HepG2 (cell line): ENCODE measurements around the gene NAPB. TPM values are rescaled to one million over a fixed set of nuclear protein-coding genes. Genes with fewer than 3 reads are reported as not detected.

Source experiments
- ATAC-seq: fragments of 200-7000 bp; cut with Tn5 transposase; 3 replicates; pipeline ENCODE4 v1.9.1; 2020; ENCODE audit warnings: mild to moderate bottlenecking, moderate library complexity
- BruUV-seq: library from RNA; stranded (reverse); fragments of 400-500 nt; replicated peaks from 2 replicates; lab custom pipeline; 2021; lab: Mats Ljungman, UMichigan
- CTCF ChIA-PET: fragments of 300-600 bp; formaldehyde crosslinking; extraction: SDS; loops from one replicate; lab custom pipeline; 2021; ENCODE audit warnings: low total read pairs, inconsistent platforms, low intra/inter-chr PET ratio; lab: Yijun Ruan, JAX
- POLR2A ChIA-PET: fragments of 350-600 bp; sonication (Branson Sonifier 250); formaldehyde crosslinking; loops from one replicate; lab custom pipeline; 2020; ENCODE audit warnings: antibody characterized with exemption, inconsistent platforms; lab: Yijun Ruan, JAX
- DNase-seq: peaks from one replicate; pipeline ENCODE4 v3.0.0-alpha.2; 2015; ENCODE audit warnings: low spot score
- FAIRE-seq: peaks from 3 replicates; lab custom pipeline; 2011; peaks lifted over from hg19 to GRCh38; lab: Jason Lieb, UNC
- H2AFZ ChIP-seq: one replicate; pipeline ENCODE4 v1.6.1; 2011; ENCODE audit warnings: low read length, inconsistent platforms
- H3K27ac ChIP-seq: fragments of 300-600 bp; 3 replicates; pipeline ENCODE4 v1.8.0; 2011; ENCODE audit warnings: mixed run types, mild to moderate bottlenecking, mixed read lengths, low read length, inconsistent platforms; ENCODE audit not compliant: insufficient read depth; ENCODE audit errors: extremely low read length
- H3K27me3 ChIP-seq, 2 experiments: fragments of 200-600 bp in 1 of 2; 2 replicates in 1 of 2; 3 replicates in 1 of 2; pipeline versions ENCODE4 v1.6.0 to v1.8.0; 2011; ENCODE audit warnings: low read length in 2 of 2, mild to moderate bottlenecking in 2 of 2, moderate library complexity in 2 of 2, inconsistent platforms in 1 of 2; ENCODE audit not compliant: insufficient read depth in 2 of 2, control insufficient read depth in 1 of 2
- H3K36me3 ChIP-seq, 2 experiments: fragments of 200-600 bp in 1 of 2; replicated peaks in 1 of 2; 2 replicates in 1 of 2; 3 replicates in 1 of 2; pipeline versions ENCODE4 v1.5.1 to v1.8.0; 2011; ENCODE audit warnings: low read length in 2 of 2, inconsistent platforms in 1 of 2; ENCODE audit not compliant: insufficient read depth in 2 of 2, control insufficient read depth in 1 of 2
- H3K4me1 ChIP-seq: 2 replicates; pipeline ENCODE4 v1.5.1; 2012; ENCODE audit warnings: low read length, inconsistent platforms; ENCODE audit not compliant: insufficient read depth
- H3K4me2 ChIP-seq: 2 replicates; pipeline ENCODE4 v1.6.0; 2011; ENCODE audit warnings: low read depth, low read length, inconsistent platforms
- H3K4me3 ChIP-seq, 3 experiments: fragments of 200-600 bp in 1 of 3; sonication (generic), shearing (Covaris generic) in 1 of 3; replicated peaks in 1 of 3; 2 replicates each; pipeline ENCODE4 v1.5.1; 2011 to 2016; ENCODE audit warnings: low read length in 3 of 3, inconsistent platforms in 2 of 3, low read depth in 2 of 3, mild to moderate bottlenecking in 2 of 3, control low read depth in 1 of 3, mixed read lengths in 1 of 3; ENCODE audit not compliant: insufficient read depth in 1 of 3
- H3K79me2 ChIP-seq: one replicate; pipeline ENCODE4 v1.6.1; 2011; ENCODE audit warnings: low read length, inconsistent platforms; ENCODE audit not compliant: insufficient read depth
- H3K9ac ChIP-seq: 2 replicates; pipeline ENCODE4 v1.6.0; 2011; ENCODE audit warnings: mild to moderate bottlenecking, low read depth, low read length, inconsistent platforms; ENCODE audit not compliant: insufficient read depth
- H3K9me3 ChIP-seq: 2 replicates; pipeline ENCODE4 v1.5.1; 2012; ENCODE audit warnings: mild to moderate bottlenecking, low read length
- H4K20me1 ChIP-seq: 2 replicates; pipeline ENCODE4 v1.6.0; 2011; ENCODE audit warnings: inconsistent platforms, mild to moderate bottlenecking, low read length, moderate library complexity; ENCODE audit not compliant: insufficient read depth
- CCDC6 ChIP-seq: sonication (generic); formaldehyde crosslinking; IDR thresholded peaks from 2 replicates; pipeline ENCODE4 v1.8.1; 2022; ENCODE audit warnings: mild to moderate bottlenecking, missing genetic modification reagents, moderate library complexity
- ELF4 ChIP-seq: sonication (generic); formaldehyde crosslinking; IDR thresholded peaks from 2 replicates; pipeline ENCODE4 v1.5.0; 2020; ENCODE audit warnings: missing genetic modification reagents, mild to moderate bottlenecking, moderate library complexity, borderline replicate concordance
- JDP2 ChIP-seq: sonication (generic); formaldehyde crosslinking; IDR thresholded peaks from 2 replicates; pipeline ENCODE4 v1.8.1; 2022; ENCODE audit warnings: missing genetic modification reagents, borderline replicate concordance
- MAFK ChIP-seq, 2 experiments: IDR thresholded peaks in 1 of 2; conservative IDR thresholded peaks in 1 of 2; 2 replicates each; pipeline ENCODE4 v1.6.1; 2011; ENCODE audit warnings: improper control_type of control experiment in 2 of 2, low read length in 2 of 2
- MED8 ChIP-seq: sonication (generic); formaldehyde crosslinking; IDR thresholded peaks from 2 replicates; pipeline ENCODE4 v1.8.1; 2023; ENCODE audit warnings: mild to moderate bottlenecking, missing genetic modification reagents; ENCODE audit not compliant: insufficient replicate concordance
- NR1H2 ChIP-seq: sonication (generic); formaldehyde crosslinking; IDR thresholded peaks from 2 replicates; pipeline ENCODE4 v1.8.1; 2022; ENCODE audit warnings: low read depth, missing genetic modification reagents, borderline replicate concordance
- NR2C2 ChIP-seq: sonication (generic); formaldehyde crosslinking; IDR thresholded peaks from 2 replicates; pipeline ENCODE4 v1.4.0; 2020; ENCODE audit warnings: missing genetic modification reagents, mild to moderate bottlenecking, moderate library complexity, borderline replicate concordance
- NR2F1 ChIP-seq, 2 experiments: fragments of 450-650 bp in 1 of 2; formaldehyde crosslinking in 1 of 2; IDR thresholded peaks; 2 replicates each; pipeline versions ENCODE4 v1.5.0 to v1.6.1; 2016 to 2020; ENCODE audit warnings: mild to moderate bottlenecking in 1 of 2, missing compliant biosample characterization in 1 of 2, missing genetic modification reagents in 1 of 2, moderate library complexity in 1 of 2
- NR2F6 ChIP-seq, 2 experiments: IDR thresholded peaks; 2 replicates each; pipeline ENCODE4 v1.6.1; 2016; ENCODE audit warnings: antibody characterized with exemption in 1 of 2, mild to moderate bottlenecking in 1 of 2
- RARA ChIP-seq: IDR thresholded peaks from 2 replicates; pipeline ENCODE4 v1.6.1; 2016; ENCODE audit warnings: missing genetic modification reagents, missing compliant biosample characterization
- RXRB ChIP-seq: IDR thresholded peaks from 2 replicates; pipeline ENCODE4 v1.6.1; 2016; ENCODE audit warnings: borderline replicate concordance, missing genetic modification reagents, missing compliant biosample characterization
- SMARCC2 ChIP-seq: fragments of 450-650 bp; IDR thresholded peaks from 2 replicates; pipeline ENCODE4 v1.6.1; 2017; ENCODE audit warnings: antibody characterized with exemption, mild to moderate bottlenecking
- TARDBP ChIP-seq: sonication (generic); formaldehyde crosslinking; IDR thresholded peaks from 2 replicates; pipeline ENCODE4 v1.8.0; 2022; ENCODE audit warnings: mild to moderate bottlenecking, missing genetic modification reagents
- ZNF570 ChIP-seq: sonication (generic); formaldehyde crosslinking; IDR thresholded peaks from 2 replicates; pipeline ENCODE4 v1.4.0; 2020; ENCODE audit warnings: mild to moderate bottlenecking, missing genetic modification reagents, borderline replicate concordance
- WGBS: methylation state at CpG from one replicate; pipeline ENCODE4 v1.1.6; 2017; ENCODE audit warnings: low lambda C conversion rate; 5-methylcytosine and 5-hydroxymethylcytosine counted together
- in situ Hi-C: cut with HindIII; loops from 2 replicates; pipeline ENCODE4 v1.10.0; 2017; ENCODE audit warnings: low pct_unique_long_range_greater_than_20kb; ENCODE audit not compliant: extremely low pct_ligation_motif_present
- intact Hi-C: fragments of 100-400 bp; cut with micrococcal nuclease; formaldehyde crosslinking; loops from one replicate; pipeline ENCODE4 v1.10.0; 2022; ENCODE audit not compliant: unreplicated experiment
- polyA plus RNA-seq, 8 experiments: library from polyadenylated mRNA; depleted of rRNA in 3 of 8; stranded (reverse) in 7 of 8; unstranded in 1 of 8; fragments of >200 nt; fragmentation: Illumina TruSeq in 4 of 8; extraction: Trizol in 4 of 8; gene quantifications; 2 replicates each; pipeline versions ENCODE4 v1.2.1 to v1.2.3, GENCODE V29; 2011 to 2016; ENCODE audit warnings: low read depth in 4 of 8, missing spikeins in 1 of 8, mixed read lengths in 1 of 8; ENCODE audit not compliant: insufficient read depth in 1 of 8
- total RNA-seq, 5 experiments: library from RNA; depleted of rRNA; stranded (reverse); fragments of >200 nt; fragmentation: Illumina TruSeq; extraction: Trizol; gene quantifications; 2 replicates each; pipeline ENCODE4 v1.2.3, GENCODE V29; 2016; ENCODE audit warnings: low read depth in 1 of 5
- TF ChIP-seq, protein P1 (sequence below): sonication (generic); formaldehyde crosslinking; IDR thresholded peaks from 2 replicates; pipeline ENCODE4 v1.4.0; 2020; ENCODE audit warnings: missing genetic modification reagents, borderline replicate concordance
- TF ChIP-seq, protein P2 (sequence below): IDR thresholded peaks from 2 replicates; pipeline ENCODE4 v1.6.1; 2016; ENCODE audit warnings: missing compliant biosample characterization, missing genetic modification reagents, borderline replicate concordance

NAPB gene
- total and polyA plus RNA-seq, 2 of the 13 experiments (the other 11 are each of a cell fraction or from before 2014, with no cell fraction given): 15.2 to 16.1 TPM

DNA sequence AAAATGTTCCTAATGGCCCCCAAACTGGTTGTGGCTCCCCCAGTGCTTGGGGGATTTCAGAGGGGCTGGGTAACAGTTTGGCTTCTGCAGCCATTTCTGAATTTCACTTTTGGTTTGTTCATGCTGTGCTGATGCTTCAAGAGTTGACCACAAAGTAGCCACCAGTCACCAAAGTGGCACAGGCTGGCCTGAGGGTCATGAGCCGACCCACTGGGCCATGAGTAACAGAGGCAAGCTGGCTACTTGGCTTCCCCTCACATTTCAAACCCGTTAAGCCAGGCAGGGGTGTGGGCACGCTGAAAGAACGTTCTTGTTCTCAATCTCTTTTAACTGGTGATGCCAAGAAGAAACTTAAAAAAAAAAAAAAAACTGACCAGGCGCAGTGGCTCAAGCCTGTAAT, 85.8 kb downstream of the NAPB start:
- Histone ChIP-seq H4K20me1 (no peaks in the 10 kb centered on the region), H3K4me1 (peaks cover 17% of the 10 kb centered on the region), H3K36me3 (no peaks in the 10 kb centered on the region)
- FAIRE-seq (no peak), ATAC-seq (no peak)
- no TSS peak for BruUV-seq
- intact Hi-C loops: no loop called here
- TF ChIP-seq MED8 (CRISPR knock-in tag) (peak; percentile 10), TARDBP (CRISPR knock-in tag) (no peak), ELF4 (CRISPR knock-in tag) (no peak)
- TF ChIP-seq, all 625 proteins: peak for 1
- Histone ChIP-seq H3K4me3 (no peak overlapping the region), H3K27me3 (no peaks in the 10 kb centered on the region), H3K27ac (no peak overlapping the region), H3K9me3 (no peaks in the 10 kb centered on the region), H3K4me2 (no peak overlapping the region), H3K79me2 (no peaks in the 10 kb centered on the region), H3K9ac (no peak overlapping the region), H2AFZ (no peak overlapping the region)
- POLR2A ChIA-PET: interaction anchor here (0.9 to 1.5 kb wide), 2 partner anchors 14 to 66 kb away, joined by 3 read pairs; no protein-coding TSS in a partner anchor
- DNase-seq: no peak
- in situ Hi-C loops: no loop called here
- 64% methylated on average over 5 of the region's 5 CpGs for WGBS
- CTCF ChIA-PET: no interaction called here

DNA sequence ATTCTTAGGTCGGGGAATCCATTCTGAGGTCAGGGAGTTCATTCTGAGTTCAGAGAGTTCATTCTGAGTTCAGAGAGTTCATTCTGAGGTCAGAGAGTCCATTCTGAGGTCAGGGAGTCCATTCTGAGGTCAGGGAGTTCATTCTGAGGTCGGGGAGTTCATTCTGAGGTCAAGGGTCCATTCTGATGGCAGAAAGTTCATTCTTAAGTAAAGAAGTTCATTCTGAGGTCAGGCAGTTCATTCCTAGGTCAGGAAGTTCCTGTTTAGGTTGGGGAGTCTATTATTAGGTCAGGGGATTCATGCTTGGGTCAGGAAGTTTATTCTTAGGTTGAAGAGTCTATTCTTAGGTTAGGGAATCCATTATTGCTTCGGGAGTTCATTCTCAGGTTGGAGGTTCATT, 87.2 kb downstream of the NAPB start:
- ChIA-PET CTCF (no interaction called here), POLR2A (no interaction called here)
- H3K27ac ChIP-seq: no peak overlapping the region
- no peak for ATAC-seq
- no peak overlapping the region for H3K4me3 ChIP-seq
- no peak overlapping the region for H3K9ac ChIP-seq
- no peaks in the 10 kb centered on the region for H3K27me3 ChIP-seq
- H3K4me2 ChIP-seq: no peak overlapping the region
- H3K36me3 ChIP-seq: no peaks in the 10 kb centered on the region
- H2AFZ ChIP-seq: no peak overlapping the region
- in situ Hi-C loops: no loop called here
- no peaks in the 10 kb centered on the region for H3K79me2 ChIP-seq
- H4K20me1 ChIP-seq: no peaks in the 10 kb centered on the region
- H3K9me3 ChIP-seq: no peaks in the 10 kb centered on the region
- FAIRE-seq: peak; percentile 44
- intact Hi-C loops: no loop called here
- no TSS peak for BruUV-seq
- 14% methylated on average over 3 of the region's 3 CpGs for WGBS
- no peak for DNase-seq
- H3K4me1 ChIP-seq: peaks cover 17% of the 10 kb centered on the region
- TF ChIP-seq NR2F1 (CRISPR knock-in tag; IDR thresholded peaks at IDR 0.05) (peak in 1 of 2 experiments; percentile 75; a peak in 2 of 4 replicates), NR2F6 (IDR thresholded peaks at IDR 0.05) (peak; percentile 67), NR2F6 (CRISPR knock-in tag; IDR thresholded peaks at IDR 0.05) (no peak), RXRB (CRISPR knock-in tag) (0 out of 2 replicates have a peak, but pooled peaks have one; percentile 41), CCDC6 (CRISPR knock-in tag) (no peak), SMARCC2 (no peak), NR2C2 (CRISPR knock-in tag) (0 out of 2 replicates have a peak, but pooled peaks have one; percentile 18), ZNF570 (CRISPR knock-in tag) (no peak), RARA (CRISPR knock-in tag) (peak; percentile 81), NR1H2 (peak; percentile 24; the same call in 1 of the 2 replicates), MAFK (conservative IDR thresholded peaks at IDR 0.05 in 1 of 2, IDR thresholded peaks at IDR 0.05 in 1 of 2; ENCODE audit: low read length in 2 of 2) (no peak), JDP2 (no peak)
- TF ChIP-seq, protein P1, sequence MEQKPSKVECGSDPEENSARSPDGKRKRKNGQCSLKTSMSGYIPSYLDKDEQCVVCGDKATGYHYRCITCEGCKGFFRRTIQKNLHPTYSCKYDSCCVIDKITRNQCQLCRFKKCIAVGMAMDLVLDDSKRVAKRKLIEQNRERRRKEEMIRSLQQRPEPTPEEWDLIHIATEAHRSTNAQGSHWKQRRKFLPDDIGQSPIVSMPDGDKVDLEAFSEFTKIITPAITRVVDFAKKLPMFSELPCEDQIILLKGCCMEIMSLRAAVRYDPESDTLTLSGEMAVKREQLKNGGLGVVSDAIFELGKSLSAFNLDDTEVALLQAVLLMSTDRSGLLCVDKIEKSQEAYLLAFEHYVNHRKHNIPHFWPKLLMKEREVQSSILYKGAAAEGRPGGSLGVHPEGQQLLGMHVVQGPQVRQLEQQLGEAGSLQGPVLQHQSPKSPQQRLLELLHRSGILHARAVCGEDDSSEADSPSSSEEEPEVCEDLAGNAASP: peak; percentile 34; the same call in 1 of the 2 replicates
- TF ChIP-seq, protein P2, sequence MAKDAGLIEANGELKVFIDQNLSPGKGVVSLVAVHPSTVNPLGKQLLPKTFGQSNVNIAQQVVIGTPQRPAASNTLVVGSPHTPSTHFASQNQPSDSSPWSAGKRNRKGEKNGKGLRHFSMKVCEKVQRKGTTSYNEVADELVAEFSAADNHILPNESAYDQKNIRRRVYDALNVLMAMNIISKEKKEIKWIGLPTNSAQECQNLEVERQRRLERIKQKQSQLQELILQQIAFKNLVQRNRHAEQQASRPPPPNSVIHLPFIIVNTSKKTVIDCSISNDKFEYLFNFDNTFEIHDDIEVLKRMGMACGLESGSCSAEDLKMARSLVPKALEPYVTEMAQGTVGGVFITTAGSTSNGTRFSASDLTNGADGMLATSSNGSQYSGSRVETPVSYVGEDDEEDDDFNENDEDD: no peak
